GM12874 (cell line): ENCODE results near the gene PIEZO2.
A peak's percentile ranks its signal among the peaks of the same experiment; 100 is the strongest.

ENCODE experiments used
- TF ChIP-seq, protein P1 (sequence below): IDR thresholded peaks from 2 replicates; pipeline ENCODE4 v1.5.1; 2011; ENCODE audit warnings: low read depth, mild to moderate bottlenecking, control low read depth, low read length, moderate library complexity; ENCODE audit not compliant: insufficient read depth

PIEZO2 gene

DNA sequence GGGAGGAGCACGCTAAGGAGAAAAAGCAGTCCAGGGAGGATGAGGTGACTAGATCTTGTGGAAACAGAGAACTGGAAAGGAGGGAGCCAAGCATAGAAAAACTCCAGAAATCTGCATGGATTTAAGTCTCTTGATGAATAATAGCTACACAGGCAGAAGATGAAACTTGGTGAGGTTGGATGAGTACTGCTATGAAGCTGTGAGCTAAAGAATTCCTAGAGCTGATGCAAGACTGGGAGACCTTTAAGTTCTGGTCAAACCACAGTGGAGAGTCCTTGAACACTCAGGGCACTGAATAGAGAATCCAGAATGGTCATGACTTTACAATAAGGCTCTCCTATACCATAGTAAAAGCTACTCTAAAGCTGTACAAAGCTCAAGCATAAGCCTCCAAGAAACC lies 18.4 kb upstream of the PIEZO2 start:
- TF ChIP-seq, protein P1, sequence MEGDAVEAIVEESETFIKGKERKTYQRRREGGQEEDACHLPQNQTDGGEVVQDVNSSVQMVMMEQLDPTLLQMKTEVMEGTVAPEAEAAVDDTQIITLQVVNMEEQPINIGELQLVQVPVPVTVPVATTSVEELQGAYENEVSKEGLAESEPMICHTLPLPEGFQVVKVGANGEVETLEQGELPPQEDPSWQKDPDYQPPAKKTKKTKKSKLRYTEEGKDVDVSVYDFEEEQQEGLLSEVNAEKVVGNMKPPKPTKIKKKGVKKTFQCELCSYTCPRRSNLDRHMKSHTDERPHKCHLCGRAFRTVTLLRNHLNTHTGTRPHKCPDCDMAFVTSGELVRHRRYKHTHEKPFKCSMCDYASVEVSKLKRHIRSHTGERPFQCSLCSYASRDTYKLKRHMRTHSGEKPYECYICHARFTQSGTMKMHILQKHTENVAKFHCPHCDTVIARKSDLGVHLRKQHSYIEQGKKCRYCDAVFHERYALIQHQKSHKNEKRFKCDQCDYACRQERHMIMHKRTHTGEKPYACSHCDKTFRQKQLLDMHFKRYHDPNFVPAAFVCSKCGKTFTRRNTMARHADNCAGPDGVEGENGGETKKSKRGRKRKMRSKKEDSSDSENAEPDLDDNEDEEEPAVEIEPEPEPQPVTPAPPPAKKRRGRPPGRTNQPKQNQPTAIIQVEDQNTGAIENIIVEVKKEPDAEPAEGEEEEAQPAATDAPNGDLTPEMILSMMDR = no peak

DNA sequence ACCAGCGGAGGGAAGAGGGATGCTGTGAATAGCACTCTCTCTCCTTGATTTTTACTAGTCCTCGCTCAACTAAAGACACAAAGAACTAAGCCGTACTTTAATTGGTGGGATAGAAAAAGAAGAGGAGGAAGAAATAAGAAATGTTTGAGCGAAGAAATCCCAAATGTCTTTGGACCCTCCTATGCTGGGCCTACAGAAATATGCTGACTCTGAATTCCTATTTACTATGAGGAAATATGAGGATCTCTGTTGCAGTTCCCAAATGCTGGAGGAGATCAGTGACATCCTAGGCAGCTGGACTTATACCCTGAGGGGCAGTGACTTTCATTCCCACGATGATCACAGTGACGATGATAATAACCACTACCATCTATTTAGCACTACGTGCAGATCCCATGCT lies 16.6 kb upstream of the PIEZO2 start:
- TF ChIP-seq, protein P1 = no peak

DNA sequence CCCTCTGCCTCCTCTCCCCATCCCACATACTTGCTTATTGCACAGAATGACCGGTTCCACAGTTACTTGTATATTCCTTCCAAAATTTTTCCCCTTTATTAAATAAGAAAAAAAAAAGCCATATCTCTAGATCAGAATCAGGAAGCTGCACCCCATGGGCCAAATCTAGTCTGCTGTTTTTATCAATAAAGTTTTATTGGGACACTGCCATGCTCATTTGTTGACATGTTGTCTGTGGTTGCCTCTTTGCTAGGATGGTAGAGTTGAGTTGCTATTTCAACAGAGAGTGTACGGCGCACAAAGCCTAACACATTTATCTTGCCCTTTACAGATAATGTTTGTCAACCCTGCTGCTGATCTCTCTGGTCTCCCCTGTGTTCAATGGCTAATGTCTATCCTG lies 15.8 kb upstream of the PIEZO2 start:
- TF ChIP-seq, protein P1 = no peak

DNA sequence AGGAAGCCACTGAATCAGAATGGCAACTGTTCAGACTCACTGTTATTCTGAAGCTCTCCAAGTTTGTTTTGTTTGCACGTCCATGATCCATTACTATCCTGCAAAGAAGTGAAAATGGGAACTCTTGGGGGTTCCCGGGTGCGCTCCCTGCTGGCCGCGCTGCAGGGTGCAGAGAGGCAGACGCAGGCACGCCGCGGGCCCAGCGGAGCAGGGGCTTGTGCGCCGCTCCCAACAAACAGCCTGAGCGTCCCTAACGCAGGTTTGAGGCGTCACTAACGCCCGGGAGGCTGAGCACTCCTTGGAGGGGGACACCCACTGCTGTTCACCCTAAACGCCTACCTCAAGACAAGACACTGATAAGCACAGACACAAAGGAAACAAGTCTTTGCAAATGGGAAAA lies 14.3 kb upstream of the PIEZO2 start:
- TF ChIP-seq, protein P1 = peak; percentile 59

DNA sequence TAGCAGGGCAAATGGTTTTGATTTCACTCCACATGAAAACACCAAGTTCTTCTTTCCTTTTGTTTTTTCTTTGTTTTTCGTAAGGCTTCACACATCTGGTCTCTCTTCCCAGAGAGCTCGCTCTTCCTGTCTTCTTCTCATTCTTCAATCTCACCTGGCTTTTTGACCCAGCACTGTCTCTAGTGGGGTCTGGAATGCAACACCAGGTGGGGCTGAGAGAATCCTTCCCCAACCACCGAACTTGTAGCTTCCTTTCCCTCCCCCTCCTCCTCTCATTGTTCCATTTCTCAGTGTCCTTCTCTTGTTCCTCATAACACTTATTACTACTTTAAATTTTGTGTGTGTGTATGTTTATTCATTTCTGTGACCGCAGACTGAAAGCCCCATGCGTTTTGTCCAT lies 13.5 kb upstream of the PIEZO2 start:
- TF ChIP-seq, protein P1 = no peak

DNA sequence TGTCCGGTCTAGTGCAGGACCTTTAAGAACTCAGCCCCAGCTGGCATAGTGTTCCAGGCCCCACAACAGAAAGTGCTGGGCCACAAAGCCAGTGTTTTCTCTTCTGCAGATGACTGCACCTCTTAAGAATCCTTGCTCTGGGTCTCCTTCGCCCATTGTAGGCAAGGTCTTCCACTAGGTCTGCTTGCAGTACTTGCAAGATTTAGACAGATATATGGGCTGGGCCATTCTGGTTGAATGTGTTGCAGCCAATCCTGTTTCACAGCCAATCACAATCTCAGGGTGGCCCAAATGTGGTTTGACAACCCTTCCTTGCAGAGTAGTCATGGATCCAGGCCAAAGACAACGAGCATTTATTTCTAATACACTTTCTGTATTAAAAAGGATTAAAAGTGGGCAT lies 13.1 kb upstream of the PIEZO2 start:
- TF ChIP-seq, protein P1 = no peak

DNA sequence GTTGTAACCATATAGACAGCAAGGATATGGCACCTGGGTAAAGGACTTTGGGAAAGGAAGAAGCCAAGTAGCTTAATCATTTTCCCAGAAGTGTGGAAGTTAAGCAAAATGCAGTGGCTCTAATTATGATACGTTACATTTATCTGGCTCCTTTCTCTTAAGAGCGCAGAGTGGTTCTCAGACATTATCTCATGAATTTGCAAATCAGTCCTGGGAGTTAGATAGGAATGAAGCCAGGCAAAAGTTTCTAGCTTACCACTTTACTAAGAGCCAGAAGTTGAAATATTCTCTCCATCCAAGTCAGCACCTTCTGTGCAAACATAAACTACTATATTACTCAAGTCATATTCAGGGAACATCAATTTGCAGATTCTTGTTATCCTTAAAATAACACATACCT lies 10.9 kb upstream of the PIEZO2 start:
- TF ChIP-seq, protein P1 = no peak

DNA sequence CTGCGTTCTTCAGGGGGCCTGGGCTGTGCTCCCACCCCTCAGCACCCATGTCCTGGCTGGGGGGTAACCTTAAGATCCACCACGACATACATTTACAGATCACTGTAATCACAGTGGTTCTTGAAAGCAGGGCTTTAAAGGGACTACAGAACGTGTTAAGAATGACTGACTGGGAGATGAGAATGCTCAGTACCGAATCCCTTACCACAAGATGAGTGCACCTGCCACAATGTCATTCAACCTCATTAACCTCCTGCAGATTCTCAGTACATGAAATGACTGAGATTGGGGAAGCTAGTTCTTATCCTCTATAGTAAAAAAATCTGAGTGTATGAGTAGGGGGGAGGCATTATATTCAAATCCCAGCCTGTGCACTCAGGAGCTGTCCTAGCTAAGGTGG lies 10.5 kb upstream of the PIEZO2 start:
- TF ChIP-seq, protein P1 = no peak
